HK-2 (cell line): ENCODE data around the gene OR2B6.
"Not testable (repeated sequence)": the region's sequence is repeated elsewhere in the genome, so short reads cannot be mapped to it uniquely, and the experiment has no call there.

Experiments
- DNase-seq: peaks from one replicate; pipeline ENCODE4 v3.0.0-alpha.2; 2018; ENCODE audit not compliant: unreplicated experiment

OR2B6 gene

GRCh38 chr6:27956941-27957340 is at the start of gene OR2B6:
TSS of gene OR2B6 (plus strand) at chr6:27957241. CDS start at chr6:27957241, 0 bp downstream.
- no peak for DNase-seq

DNA sequence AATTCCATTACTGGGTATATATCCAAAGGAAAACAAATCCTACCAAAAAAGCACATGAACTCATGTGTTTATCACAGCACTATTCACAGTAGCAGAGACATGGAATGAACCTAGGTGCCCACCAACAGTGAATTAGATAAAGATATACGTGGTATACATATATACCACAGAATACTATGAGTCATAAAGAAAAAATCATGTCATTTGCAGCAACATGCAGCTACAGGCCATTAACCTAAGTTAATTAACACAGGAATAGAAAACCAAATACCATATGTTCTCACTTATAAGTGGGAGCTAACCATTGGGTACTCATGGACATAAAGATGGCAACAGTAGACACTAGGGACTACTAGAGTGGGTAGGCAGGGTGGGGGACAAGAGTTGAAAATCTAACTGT is 49.0 kb upstream of the OR2B6 start:
- DNase-seq = no peak

DNA sequence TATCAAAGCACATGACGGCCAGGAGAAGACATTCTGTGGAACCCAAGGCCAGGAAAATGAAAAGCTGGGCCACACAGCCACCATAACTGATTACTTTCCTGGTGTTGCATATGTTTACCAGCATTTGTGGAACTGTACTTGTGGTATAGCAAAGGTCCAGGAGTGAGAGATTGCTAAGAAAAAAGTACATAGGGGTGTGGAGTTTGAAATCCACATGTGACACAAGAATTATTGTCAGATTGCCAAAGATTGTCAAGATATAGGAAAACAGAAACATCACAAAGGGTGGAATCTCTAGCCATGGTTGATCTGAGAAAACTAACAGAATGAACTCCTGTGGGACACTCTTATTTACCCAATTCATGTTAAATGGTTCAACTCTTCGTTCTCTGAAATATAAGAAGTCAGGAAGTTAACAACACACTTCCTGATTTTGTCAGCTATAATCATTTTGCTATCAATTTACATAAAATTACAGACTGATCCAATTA is 45.0 kb upstream of the OR2B6 start, which contains the start of gene OR2B2:
OR2B2 (minus strand) TSS at position 441 of the 491 bp plus-strand sequence; CDS start at position 364, 77 bp downstream.
- no peak for DNase-seq

DNA sequence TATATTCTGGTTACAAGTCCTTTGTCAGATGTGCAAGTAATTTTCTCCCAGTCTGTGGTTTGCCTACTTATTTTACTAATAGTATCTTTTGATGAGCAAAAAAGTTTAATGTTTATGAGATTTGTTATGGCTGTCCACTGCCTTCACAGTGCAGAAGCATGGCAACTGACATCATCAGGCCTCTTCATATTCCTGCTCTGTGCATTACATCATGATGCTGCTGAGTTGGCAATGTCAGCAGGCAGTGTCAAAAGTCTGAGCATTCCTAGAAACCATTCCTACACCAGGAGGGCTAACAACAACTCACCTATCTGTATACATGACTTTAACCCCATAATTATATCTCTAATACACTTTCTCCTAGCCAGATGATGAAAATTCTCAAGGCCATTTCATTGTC is 34.1 kb upstream of the OR2B6 start:
- no peak for DNase-seq

GRCh38 chr6:27924179-27924578 is 32.9 kb upstream of the OR2B6 start:
- DNase-seq = no peak

DNA sequence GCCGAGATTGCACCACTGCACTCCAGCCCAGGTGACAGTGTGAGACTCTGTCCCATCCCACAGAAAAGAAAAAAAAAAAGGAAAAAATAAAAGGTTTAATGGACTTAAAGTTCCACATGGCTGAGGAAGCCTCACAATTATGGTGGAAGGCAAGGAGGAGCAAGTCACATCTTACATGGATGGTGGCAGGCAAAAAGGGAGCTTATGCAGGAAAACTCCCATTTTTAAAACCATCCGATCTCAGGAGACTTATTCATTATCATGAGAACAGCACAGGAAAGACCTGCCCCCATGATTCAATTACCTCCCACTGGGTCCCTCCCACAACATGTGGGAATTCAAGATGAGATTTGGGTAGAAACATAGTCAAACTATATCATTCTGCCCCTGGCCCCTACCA is 29.0 kb upstream of the OR2B6 start:
- not testable (repeated sequence) for DNase-seq

DNA sequence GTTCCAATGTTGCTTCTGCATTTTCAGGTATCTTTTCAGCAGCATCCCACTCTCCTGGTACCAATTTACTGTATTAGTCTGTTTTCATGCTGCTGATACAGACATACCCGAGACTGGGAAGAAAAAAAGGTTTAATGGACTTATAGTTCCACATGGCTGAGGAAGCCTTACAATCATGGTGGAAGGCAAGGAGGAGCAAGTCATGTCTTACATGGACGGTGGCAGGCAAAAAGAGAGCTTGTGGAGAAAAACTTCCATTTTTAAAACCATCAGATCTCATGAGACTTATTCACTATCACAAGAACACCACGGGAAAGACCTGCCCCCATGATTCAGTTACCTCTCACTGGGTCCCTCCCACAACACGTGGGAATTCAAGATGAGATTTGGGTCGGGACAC is 27.1 kb upstream of the OR2B6 start:
- not testable (repeated sequence) for DNase-seq

GRCh38 chr6:27931209-27931608 is 25.8 kb upstream of the OR2B6 start:
- no peak for DNase-seq

DNA sequence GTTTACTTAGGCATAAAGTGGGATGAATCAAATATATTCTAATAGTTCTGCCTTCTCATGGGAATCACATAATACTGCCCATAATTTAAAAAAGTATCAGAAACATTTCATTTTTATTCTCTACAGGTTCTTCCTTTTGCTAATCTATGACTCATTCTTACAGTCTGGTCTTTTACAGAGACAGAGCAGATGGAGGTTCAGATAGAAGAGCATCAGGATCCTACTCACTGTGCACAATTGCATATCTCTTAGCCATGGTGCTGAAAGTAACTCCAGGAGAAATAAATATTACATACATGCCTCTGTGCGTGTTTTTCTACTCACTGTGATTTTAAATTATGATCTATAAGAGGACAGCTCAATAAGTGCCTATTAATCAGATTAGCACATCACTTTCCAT is 16.3 kb upstream of the OR2B6 start:
- no peak for DNase-seq

- not testable (repeated sequence) for DNase-seq
Measured at GRCh38 chr6:27943072-27943471, 14.0 kb upstream of the OR2B6 start.

- DNase-seq = no peak
Measured at GRCh38 chr6:27948237-27948636, 8.8 kb upstream of the OR2B6 start.

DNA sequence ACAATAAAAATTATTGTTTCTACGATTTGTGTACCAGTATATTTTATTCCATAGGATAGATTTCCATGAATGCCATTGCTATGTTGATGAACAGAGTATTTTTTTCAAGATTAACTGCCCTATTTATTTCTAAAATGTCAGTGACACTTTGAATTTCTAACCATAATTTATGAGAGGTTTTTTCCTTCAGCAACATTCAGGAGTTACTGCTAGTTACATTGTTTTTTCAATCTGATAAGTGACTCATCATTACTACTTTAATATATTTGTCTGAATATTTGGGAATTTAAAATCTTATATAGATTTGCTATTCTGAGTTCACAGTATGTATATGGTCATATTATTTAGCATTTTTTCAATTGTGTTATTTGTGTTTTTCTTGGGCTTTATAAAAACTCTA is 6.0 kb upstream of the OR2B6 start:
- DNase-seq = no peak

GRCh38 chr6:27957516-27957915 is 475 bp downstream of the OR2B6 start:
- DNase-seq = no peak

DNA sequence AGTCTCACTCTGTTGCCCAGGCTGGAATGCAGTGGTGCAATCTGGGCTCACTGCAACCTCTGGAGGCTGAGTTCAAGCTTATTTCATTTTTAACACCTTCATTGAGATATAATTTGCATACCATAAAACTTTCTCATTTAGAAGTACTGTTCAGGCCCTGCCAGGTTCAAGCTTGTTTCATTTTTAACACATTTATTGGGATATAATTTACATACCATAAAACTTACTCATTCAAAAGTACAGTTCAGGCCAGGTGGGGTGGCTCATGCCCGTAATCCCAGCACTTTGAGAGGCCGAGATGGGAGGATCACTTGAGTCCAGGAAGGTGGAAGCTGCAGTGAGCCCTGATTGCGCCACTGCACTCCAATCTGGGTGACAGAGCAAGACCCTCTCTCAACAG is 5.5 kb downstream of the OR2B6 start:
- DNase-seq = no peak

- no peak for DNase-seq
Measured at GRCh38 chr6:27966044-27966443, 9.0 kb downstream of the OR2B6 start.

DNA sequence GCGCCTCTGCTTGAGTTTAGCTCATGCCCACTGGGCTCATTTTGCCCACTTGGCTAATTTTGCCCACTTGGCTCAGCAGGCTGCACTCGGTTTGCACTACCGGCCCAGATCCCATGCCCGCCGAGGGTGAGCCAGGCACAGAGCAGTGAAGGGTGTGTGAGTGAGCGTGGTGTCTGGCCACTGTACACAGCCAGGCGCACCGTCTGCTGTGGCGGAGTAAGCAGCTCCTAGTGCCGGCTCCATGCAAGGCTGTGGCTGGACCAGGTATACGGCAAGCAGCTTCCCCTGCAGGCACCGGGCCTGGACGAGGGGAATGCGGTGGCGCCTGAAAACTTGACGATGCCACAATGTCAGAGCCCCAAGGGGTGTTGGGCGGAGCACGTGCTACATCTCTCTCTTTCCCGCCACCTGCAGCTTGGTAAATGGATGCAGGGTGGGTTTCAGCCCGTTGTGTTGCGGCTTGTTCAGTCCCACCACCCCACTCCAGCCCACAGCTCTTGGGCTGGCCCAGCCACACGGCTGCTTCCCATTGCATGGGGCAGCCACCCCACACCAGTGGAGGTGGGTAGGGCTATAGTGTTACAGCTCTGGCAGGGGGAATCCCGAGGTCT is 9.9 kb downstream of the OR2B6 start:
- no peak for DNase-seq

DNA sequence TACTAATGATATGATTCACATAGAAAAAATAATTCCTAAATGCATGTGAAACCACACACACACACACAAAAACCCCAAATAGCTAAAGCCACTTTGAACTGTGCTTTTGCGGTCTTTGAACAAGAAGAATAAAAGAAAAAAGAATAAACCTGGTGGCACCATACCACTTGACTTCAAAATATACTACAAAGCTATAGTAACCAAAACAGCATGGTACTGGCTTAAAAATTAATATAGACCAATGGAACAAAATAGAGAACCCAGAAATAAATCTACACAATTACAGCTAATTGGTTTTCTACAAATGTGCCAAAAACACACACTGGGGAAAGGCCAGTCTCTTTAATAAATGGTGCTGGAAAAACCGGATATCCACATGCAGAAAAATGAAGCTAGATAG is 13.4 kb downstream of the OR2B6 start:
- DNase-seq = no peak

GRCh38 chr6:27972750-27973149 is 15.7 kb downstream of the OR2B6 start:
- DNase-seq = no peak

DNA sequence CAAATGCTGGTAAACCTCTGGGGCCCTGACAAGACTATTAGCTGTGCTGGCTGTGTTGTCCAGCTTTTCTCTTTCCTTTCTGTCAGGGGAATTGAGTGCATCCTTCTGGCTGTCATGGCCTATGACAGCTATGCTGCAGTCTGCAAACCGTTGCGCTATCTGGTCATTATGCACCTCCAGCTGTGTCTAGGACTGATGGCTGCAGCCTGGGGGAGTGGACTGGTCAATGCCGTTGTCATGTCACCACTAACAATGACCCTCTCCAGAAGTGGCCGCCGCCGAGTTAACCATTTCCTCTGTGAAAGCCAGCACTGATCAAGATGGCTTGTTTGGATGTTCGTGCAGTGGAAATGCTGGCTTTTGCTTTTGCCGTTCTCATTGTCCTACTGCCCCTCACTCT is 20.3 kb downstream of the OR2B6 start:
- no peak for DNase-seq

DNA sequence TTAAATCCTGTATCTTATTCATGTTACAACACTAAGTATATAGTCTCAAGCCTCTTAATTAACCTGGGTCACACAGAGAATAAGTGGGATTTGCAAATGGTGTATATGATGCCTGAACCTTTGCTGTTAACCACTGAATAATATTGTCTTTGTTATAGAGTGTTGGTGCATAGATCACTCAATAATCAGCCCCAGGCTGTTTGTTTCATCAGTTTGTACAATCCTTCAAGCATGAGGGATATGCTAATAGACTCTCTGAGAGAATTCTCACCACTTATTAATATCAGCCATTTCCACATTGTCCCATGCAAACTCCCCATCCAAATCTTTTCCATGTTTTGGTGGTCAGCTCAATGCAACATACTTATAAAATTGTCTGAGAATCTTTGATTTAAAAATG is 21.7 kb downstream of the OR2B6 start:
- no peak for DNase-seq

GRCh38 chr6:27980111-27980510 is 23.1 kb downstream of the OR2B6 start:
- DNase-seq = no peak

GRCh38 chr6:27986928-27987725 is 30.1 kb downstream of the OR2B6 start:
- no peak for DNase-seq

GRCh38 chr6:27994616-27995015 is 37.6 kb downstream of the OR2B6 start:
- DNase-seq = no peak
